GM18858 (cell line): Measurements from ENCODE around the gene SDHAF1.

Source experiments
- ATAC-seq: cut with Tn5 transposase; IDR thresholded peaks from one replicate; pipeline ENCODE4 v1.9.1; 2021; ENCODE audit not compliant: unreplicated experiment

SDHAF1 gene

GRCh38 chr19:35986664-35987570, 8.1 kb upstream of the SDHAF1 start:
- no peak for ATAC-seq

GRCh38 chr19:35987571-35987896, 7.5 kb upstream of the SDHAF1 start:
- ATAC-seq = no peak

- ATAC-seq = no peak
Measured at GRCh38 chr19:35988824-35989223, 6.2 kb upstream of the SDHAF1 start.

GRCh38 chr19:35990156-35990555, 4.8 kb upstream of the SDHAF1 start:
- no peak for ATAC-seq

GRCh38 chr19:35990771-35991730, 3.9 kb upstream of the SDHAF1 start:
- no peak for ATAC-seq

- ATAC-seq = no peak
Measured at GRCh38 chr19:35991731-35992450, 3.1 kb upstream of the SDHAF1 start.

GRCh38 chr19:35992907-35993765, 1.9 kb upstream of the SDHAF1 start:
- ATAC-seq = no peak

GRCh38 chr19:35993923-35994598, 927 bp upstream of the SDHAF1 start:
- ATAC-seq = no peak

GRCh38 chr19:35996777-35997176, 1.8 kb downstream of the SDHAF1 start:
- ATAC-seq = no peak

GRCh38 chr19:36001605-36002004, 6.6 kb downstream of the SDHAF1 start:
- no peak for ATAC-seq

GRCh38 chr19:36003284-36003683, 8.3 kb downstream of the SDHAF1 start:
- no peak for ATAC-seq

GRCh38 chr19:36006955-36007354, 12.0 kb downstream of the SDHAF1 start:
- no peak for ATAC-seq

- ATAC-seq = no peak
Measured at GRCh38 chr19:36008336-36008978, 13.5 kb downstream of the SDHAF1 start, which contains the start of gene SYNE4. Gene SYNE4, minus strand, starts transcription at chr19:36008813. Its CDS starts 132 bp downstream, at chr19:36008681.

GRCh38 chr19:36009220-36009619, 14.2 kb downstream of the SDHAF1 start:
- no peak for ATAC-seq

- ATAC-seq = no peak
Measured at GRCh38 chr19:36009633-36010379, 14.8 kb downstream of the SDHAF1 start.

GRCh38 chr19:36010402-36010801, 15.4 kb downstream of the SDHAF1 start:
- no peak for ATAC-seq

GRCh38 chr19:36013280-36014011, 18.5 kb downstream of the SDHAF1 start:
- no peak for ATAC-seq
